DMS79 treated with DMSO at 0.1 percent for 48 hours (cell line): ENCODE results near the gene ASTL.
"Not testable (repeated sequence)": the region's sequence is repeated elsewhere in the genome, so short reads cannot be mapped to it uniquely, and the experiment has no call there.

Experiments used
- DNase-seq: peaks from one replicate; lab custom pipeline; 2025; lab: John Stamatoyannopoulos, UW

Gene ASTL

DNA sequence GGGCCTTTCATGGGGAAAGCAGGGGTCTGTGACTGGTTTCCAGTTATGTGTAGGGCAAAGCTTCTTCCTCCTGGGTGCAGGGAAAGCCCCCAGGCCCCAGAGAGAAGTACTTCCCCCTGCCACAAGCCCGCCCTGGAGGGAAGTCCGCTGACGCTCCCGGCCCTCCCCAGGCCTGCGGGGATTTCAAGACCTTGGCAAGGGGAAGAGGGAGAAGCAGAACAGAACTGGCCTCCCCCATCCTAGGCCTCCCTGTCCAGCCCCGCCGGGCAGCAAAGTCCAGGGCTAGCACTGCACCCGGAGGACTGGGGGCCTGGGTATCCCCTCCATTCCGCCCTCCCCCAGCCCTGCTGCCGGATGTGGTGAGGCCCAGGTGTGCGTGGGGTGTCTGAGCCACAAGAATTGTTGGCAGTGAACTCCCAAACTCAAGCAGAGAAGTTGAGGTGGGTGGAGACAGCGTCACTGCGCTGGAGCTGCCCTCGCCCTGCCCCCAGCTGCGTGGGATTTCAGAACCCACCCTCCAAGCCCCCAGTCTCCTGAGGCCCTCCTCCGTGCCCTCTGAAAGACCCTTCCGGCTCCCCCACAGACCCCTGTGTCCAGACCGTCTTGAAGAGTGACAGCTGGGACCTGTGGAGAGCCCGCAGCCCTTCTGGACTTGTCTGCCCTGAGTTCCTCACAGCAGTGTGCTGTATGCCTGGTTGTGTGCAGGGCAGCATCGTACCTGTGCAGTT is 8.0 kb upstream of the ASTL start:
- DNase-seq = peak; percentile 10

DNA sequence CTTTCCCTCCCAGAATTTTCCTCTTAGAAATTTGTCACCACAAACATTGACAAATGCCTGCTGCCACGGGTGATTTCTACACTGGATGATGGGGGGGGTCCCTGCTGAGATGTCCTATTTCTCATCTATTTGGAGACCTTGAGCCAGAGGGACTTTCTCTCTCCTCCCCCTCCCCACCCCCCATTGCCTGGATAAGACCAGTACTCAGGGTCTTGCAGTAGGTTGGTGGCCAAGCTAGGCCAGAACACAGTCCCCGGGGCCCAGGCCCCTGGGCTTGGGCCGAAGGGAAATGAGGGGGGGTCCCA is 7.5 kb upstream of the ASTL start:
- no peak for DNase-seq

DNA sequence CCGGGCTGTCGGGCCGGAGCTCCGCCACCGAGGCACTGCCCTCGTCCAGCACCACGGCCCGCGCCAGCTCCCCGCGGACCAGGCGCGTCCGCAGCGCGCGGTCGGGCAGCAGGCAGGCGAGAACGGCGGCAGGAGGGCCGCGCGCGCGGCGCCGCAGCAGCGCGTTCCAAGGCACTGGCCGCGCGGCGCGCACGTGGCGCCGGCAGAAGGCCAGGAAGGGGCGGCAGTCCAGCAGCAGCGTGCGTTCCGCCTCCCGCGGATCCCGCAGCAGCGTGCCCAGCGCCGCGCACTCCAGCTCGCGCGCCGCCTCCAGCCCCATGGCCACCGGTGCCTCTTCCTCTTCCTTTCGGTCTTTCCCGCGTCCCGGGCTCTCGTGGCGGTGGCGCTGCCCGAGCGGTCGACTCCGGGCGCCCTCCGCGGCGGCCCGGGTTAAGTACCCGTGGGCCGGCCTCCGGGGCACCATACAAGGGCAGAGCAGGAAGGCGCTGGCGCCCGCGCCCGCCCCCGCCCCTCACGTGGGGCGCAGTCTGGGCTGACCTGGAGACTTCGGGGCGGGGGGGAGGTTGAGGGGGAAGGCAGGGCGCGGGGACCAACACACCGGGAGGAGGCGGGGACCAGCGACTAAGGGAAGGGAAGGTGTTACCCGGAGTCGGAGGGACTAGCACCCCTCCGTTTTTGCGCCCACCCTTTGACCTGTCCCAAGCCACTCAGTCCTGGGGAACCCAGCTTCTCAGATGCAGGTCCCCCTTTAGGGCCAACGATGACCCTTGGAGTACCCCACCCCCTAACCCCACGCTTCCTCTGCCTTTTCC is 6.9 kb upstream of the ASTL start, which contains the start of gene DUSP2:
TSS of gene DUSP2 (minus strand) at position 405 of the 812 bp plus-strand sequence. CDS start at position 319, 86 bp downstream.
- DNase-seq = peak; percentile 55

DNA sequence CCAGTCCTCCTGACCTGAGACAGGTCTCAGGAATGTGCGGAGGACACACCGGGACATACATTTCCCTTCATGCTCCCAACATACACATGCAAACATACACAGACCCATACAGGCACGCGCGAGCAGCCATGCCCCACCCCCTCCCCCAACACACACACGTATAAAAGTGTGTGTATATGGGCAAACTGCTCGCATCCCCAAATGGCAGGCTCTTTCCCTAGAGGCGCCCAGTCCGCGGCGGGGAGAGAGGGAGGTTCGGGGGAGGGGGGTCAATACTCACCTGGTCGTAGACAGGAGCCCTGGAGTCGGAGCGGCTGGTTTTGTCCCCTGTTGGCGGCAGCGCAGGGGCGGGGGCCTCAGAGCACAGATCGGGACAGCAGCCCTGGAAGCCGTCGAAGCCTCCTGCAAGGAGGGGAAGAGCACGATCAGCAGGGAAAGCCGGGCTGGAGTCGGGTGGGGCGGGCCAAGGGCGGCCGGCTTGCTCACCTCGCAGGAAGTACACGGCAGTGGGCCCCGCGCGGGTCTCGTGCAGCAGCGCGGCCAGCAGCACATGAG is 6.3 kb upstream of the ASTL start:
- no peak for DNase-seq

DNA sequence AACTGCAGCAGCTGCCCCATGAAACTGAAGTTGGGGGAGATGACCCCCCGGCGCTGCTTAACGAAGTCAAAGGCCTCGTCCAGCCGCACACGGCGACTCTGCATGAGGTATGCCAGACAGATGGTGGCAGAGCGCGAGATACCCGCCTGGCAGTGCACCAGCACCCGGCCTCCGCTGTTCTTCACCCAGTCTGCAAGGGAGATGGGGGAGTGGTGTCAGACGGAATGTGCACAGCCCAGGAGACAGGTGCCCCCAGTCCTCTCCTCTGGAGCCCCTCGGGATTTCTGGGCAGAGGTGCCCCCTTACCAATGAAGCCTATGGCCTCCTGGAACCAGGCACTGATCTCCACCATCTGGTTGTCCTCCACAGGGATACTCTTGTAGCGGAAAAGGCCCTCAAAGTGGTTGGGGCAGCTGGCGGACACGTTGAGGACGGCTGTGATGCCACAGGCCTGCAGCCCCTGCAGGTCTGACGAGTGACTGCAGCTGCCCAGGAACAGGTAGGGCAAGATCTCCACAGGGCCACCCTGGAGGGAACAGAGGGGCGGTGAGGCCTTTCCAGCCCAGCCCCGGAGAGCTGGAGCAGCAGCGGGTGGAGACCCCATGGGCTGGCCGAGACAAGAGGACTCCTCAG is 5.7 kb upstream of the ASTL start:
- peak; percentile 46 for DNase-seq

DNA sequence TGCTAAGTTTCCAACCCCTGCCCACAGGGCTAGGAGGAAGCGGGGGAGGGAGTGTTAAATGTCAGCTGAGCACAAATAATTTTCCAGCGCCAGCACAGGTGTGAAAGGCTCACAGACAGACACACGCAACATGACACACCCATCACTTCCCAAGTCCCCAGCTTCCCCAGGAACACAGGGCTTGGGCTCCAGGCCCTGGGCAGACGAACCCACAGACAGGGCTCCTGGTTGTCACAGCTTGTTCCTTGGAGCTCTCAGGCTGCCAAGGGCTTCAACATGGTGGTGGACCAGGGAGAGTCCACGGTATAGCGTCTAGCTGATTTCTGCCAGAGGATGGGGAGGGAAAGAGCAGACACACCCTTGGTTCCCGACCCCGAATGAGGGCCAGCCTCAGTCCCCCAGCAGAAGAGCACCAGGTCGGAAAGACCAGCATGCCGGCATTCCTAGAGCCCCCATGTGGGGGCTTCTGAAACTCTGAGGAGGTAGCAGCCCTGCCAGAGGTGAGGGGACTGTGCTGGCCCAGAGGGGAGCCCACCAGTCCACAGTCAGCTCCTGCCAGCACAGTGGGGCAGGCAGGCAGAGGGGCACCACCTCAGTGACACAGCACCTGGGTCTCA is 5.0 kb upstream of the ASTL start:
- no peak for DNase-seq

DNA sequence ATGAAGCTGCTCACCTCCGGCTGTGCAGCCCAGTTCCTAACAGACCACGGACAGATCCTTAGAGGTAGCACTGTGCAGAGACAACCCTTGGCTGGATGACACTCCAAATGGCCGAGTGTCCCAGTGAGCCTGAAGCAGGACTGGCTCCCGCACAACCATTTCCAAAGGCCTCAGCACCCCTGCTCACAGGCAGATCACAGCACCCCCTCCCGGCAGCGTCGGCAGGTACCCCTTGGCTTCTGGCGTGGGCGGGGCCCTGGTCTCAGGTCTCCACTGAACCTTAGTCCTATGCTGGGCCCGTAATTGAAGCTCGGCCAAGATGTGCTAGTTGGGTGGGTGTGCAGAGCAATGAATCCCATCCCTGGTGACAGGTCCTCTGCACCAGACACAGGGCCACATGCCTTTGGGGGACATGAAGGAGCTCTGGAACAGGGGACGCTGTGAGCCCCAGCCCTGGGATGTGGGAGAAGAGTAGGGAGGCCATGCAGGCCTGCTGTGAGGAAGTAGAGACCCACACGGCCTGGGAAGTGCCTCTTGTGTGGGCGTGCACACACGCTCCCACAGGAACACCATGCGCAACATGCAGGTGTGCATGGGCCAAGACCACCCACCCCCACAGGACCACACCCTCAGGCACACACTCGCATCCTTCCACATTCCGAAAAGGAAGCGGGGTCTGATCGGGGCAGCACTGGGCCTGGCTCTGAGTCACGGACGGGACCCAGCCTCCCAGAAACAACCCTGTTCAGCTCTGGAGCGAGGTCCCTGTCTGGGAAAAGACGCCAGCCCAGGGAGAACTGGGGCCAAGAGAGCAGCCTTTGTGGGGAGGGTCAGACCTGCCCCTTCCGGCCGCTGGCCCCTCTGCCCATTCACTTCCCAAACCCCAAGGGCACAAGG is 4.2 kb upstream of the ASTL start:
- no peak for DNase-seq

DNA sequence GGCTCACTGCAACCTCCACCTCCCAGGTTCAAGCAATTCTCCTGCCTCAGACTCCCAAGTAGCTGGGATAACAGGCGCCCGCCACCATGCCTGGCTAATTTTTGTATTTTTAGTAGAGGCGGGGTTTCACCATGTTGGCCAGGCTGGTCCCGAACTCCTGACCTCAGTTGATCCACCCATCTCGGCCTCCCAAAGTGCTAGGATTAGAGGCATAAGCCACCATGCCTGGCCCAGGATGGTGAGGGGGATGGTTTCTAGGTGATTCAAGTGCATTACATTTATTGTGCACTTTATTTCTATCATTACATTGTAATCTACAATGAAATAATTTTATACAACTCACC is 3.3 kb upstream of the ASTL start:
- DNase-seq = not testable (repeated sequence)

DNA sequence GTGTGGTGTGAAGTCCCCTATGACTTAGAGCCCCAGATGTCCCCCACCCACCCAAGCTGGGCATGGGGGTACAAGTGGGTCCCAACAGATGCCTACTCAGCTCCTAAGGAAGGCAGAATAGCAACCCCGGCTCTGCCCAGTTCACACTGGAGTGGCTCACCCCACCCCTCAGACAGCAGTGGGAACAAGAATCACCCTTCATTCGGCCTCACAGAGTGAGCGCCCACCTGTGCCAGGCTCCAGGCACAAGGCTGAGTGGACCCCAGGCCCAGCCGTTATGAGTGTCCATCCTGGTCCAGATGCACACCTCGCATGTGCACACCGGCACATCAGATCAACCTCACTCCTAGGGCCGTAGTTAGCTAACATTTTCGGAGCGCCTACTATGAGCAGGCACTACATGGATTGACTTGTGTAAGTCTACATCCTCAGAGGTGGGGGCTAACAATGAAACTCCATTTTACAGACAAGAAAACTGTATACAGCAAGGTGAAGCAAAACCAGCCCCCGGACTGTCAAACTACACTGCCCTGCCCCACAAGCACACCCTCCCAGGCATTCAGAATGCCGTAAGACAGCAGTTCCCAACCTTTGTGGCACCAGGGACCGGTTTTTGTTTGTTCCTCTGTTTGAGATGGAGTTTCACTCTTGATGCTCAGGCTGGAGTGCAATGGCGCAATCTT is 2.8 kb upstream of the ASTL start:
- DNase-seq = no peak

DNA sequence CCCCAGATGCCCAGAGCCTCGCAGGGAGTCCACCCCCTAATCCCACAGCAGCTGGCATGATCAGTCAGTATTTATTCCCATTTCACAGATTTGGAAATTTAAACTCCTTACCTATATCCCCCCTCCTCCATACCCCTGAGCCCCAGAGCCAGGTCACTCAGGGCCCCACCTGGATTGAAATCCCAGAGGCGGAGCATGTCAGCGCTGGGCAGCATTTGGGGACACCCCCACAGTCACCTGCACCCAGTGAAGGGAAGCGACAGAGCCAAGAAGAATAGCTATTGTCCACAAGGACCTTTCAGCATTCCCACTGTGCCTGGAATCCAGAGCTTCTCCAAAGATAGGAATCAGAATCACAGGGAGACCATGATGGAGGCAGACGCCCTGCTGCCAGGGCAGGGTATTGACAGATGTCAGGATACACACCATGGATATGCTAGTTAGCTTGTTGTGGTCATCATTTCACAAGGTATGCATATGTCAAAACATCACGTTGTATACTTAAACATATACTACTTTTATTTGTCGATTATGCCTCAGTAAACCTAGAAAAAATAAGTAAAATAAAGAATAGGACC is 968 bp upstream of the ASTL start:
- no peak for DNase-seq

DNA sequence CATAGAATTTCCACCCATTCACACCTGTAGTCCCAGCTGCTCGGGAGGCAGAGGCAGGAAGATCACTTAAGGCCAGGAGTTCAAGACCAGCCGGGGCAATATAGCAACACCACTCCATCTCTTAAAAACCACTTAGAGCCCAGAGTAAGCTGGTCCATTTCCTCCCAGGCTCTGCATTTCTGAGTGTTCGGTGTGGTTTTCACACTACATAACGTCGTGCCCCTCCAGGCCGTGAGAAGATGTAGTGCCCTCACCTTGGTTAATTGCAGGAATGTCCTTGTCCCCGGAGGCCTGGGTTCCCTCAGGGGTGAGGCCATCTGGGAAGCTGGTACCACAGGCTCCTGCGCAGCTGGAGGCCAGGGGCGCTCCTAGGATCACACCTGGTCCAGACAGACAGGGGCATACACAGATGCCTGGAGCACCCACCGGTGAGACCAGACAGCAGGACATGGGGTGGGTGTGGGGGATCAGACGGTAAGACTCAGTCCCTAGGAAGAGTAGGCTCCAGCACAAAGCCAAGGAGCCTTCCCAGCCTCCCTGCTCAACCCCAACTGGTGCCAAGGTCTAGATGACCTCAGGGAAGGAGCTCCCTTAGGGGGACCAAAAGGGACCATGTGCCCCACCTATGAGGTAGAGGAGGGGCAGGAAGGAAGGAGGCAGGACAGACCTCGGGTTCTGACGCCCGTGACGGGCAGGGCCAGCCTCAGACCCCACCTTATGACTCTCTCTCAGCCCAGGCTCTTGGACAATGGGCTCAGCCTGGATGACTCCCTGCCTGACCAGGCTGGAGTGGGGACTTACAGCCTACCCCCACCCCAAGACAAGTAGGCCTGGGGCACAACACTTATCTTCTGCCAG is 752 bp downstream of the ASTL start:
- DNase-seq = no peak

DNA sequence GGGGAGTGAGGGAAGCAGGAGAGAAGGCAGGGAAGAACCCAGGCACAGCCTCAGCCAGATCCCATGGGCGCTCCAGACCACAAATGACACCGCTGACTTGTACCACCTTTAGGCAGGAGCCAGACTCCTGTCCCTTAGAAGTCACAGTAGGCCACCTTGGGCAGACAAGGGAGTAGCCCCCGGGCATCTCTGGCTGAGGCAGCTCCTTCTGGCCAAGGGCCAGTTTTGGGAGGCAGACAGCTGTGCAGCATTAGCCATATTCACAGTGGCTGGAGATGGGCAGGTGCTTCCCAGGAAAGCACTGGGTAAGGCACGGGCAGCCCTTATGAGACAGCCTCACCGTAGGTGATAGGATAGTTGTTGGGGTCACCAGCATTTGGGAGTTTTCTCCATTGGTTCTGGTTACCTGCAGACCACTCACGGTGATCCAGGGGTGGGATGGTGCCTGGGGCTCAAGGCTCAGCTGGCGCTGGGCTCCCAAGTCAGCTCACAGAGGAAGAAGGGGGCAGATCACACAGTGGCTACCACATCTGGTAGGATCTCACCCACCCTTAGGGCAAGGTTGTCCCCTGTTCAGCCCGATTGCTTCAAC is 2.1 kb downstream of the ASTL start:
- peak; percentile 69 for DNase-seq

DNA sequence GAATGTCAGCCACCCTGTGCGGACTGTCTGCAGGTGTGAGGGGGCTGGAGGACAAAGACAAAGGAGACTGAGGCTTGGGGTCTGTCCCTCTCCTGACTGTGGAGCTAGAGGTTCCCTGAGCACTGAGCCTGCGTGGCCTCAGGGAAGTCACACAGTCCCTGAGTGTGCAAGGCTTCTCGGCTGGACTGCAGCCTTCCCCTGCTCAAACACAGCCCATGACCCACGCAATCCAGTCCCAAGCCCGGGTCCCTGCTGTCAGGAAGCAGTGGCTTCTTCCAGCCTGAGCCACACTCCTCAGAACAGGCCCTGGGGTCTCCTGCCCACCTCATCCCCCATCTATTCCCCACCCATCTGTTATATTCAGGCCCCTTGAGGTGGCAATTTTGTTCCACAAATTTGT is 2.7 kb downstream of the ASTL start:
- no peak for DNase-seq

DNA sequence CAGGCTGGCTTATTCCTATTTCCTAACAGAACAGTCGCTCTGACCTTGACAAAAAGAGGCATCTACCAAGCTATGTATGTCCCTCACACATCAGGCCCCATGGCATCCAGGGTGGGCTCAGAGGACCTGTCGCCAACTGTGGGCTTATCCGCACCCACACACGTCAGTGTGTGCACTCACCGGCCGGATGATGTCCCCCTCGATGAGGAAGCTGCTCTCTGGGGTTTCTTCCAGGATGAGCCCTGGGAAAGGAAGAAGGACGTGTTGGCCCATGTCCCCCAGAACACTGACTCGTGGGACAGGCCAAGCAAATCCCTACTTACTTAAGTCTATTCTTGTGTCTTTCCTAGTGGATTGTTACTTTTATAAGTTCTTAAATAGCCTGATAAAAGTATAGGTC is 3.1 kb downstream of the ASTL start:
- DNase-seq = no peak

DNA sequence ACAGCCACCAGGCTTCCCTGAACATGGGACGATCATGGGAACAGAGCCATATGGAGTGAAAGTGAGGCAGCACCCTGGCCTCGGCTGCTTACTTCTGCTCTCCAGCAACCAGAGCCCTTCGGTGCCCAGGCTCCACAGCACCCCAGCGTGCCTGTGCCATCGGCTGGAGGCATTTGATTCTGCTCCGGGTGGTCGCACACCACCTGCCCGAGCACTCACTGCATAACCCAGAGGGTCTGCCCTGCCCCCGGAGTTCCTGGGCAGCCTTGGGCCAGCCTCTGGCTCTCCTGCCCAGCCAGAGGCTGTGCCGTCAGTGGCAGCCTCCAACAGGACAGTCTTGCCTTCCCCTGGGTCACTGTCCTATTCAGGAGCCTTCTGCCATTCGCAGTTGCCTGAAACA is 3.9 kb downstream of the ASTL start:
- no peak for DNase-seq

DNA sequence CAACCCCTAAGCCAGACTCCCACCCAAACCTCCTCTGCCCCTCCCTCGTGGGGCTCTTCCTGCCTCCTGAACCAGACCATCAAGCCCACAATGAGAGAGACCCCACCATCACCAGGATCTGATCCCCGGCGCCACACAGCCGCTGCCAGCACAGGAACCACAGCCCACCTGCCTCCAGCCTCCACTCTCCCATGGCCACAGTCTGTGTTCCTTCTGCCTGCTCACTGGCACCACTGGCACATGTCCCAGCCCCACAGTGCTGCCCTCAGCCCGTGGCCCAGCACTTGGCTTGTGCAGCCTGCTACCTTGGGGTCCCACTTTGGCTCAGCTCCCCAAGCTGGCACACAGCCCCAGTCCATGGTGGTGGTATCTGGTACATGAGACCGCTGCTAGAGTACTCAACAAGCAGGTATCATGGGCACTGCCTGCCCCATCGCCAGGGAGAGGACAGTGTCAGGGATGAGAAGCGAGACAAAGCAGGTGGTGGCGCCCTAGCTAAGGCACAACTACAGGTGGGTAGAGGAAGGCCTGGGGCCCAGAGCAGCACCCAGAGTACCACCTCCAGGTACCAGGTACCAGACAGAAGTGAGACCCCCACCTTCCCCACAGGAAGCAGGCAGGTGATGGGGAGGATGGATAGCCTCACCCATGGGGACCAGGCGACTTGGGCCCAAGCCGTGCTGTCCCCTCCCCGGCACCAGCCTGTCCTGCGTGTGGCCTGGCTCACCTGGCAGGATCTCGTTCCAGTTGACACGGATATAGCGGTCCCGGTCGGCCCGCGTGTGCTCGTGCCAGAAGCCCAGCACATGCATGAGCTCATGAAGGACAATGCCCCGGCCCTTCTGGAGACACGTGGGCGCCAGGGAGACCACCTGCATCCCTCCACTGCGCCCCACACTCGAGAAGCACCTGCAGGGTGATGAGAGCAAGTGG is 6.2 kb downstream of the ASTL start:
- DNase-seq = no peak

DNA sequence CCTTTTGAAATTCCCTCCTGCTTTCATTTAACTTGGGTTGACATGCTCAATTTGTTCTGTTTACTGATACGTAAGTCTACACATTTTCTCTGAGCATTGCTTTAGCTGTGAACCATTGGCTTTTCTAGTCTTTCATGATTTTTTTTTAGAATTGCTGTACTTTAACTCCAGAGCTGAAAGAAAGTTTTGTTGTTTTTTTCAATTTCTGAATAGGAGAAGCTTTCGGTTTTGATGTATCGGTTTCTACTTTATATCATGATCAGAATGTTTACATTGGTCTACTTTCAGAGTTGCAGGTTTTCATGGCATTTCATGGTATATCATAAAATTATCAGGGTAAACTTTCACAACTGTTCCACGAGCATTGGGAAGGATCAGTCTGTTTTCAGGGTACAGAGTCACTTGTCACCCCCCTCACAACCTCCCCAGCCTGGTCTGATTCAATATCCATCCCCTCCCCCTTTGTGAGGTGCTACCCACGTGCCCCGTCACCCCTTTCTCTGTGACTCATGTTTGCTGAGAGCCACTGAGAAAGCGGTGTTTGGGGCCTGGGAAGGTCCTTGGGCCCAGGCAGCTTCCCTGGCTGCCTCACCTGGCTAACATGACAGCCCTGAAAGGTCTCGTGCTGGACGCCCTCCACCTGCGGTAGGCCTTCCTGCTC is 7.0 kb downstream of the ASTL start:
- no peak for DNase-seq
